Mesenchymal stem cell (in vitro differentiated cells and primary cell): ENCODE results near the gene ZNF576. TPM values are rescaled to one million over a fixed set of nuclear protein-coding genes. Genes with fewer than 3 reads are reported as not detected.
"Not testable (repeated sequence)": the region's sequence is repeated elsewhere in the genome, so short reads cannot be mapped to it uniquely, and the experiment has no call there.

ENCODE experiments used
- DNase-seq: peaks from one replicate; pipeline ENCODE4 v3.0.0-alpha.2; 2013
- H2AFZ ChIP-seq: one replicate; pipeline ENCODE4 v1.6.1; 2013; ENCODE audit warnings: low read depth, mild to moderate bottlenecking, control low read depth, inconsistent platforms, low read length, moderate library complexity
- H2AK5ac ChIP-seq: 2 replicates; pipeline ENCODE4 v1.6.1; 2013; ENCODE audit warnings: low read length, moderate library complexity, mild to moderate bottlenecking, inconsistent platforms; ENCODE audit not compliant: severe bottlenecking
- H2BK120ac ChIP-seq: one replicate; pipeline ENCODE4 v1.6.1; 2013; ENCODE audit warnings: low read depth, mild to moderate bottlenecking, inconsistent platforms, low read length, moderate library complexity
- H2BK12ac ChIP-seq, 2 experiments: one replicate each; pipeline ENCODE4 v1.6.1; 2013; ENCODE audit warnings: inconsistent platforms in 2 of 2, low read length in 2 of 2, mild to moderate bottlenecking in 2 of 2, moderate library complexity in 2 of 2, control low read depth in 1 of 2
- H2BK15ac ChIP-seq: one replicate; pipeline ENCODE4 v1.6.1; 2013; ENCODE audit warnings: mild to moderate bottlenecking, low read depth, inconsistent platforms; ENCODE audit not compliant: poor library complexity, severe bottlenecking
- H2BK5ac ChIP-seq: 2 replicates; pipeline ENCODE4 v1.6.1; 2013; ENCODE audit warnings: low read depth, mild to moderate bottlenecking, low read length, control low read depth, inconsistent platforms; ENCODE audit not compliant: poor library complexity, severe bottlenecking
- H3K14ac ChIP-seq, 2 experiments: one replicate each; pipeline ENCODE4 v1.6.1; 2013; ENCODE audit warnings: inconsistent platforms in 2 of 2, low read length in 2 of 2, control low read depth in 1 of 2, mild to moderate bottlenecking in 1 of 2, moderate library complexity in 1 of 2
- H3K18ac ChIP-seq, 2 experiments: one replicate each; pipeline ENCODE4 v1.6.1; 2013; ENCODE audit warnings: inconsistent platforms in 2 of 2, low read length in 2 of 2, control low read depth in 1 of 2, low read depth in 1 of 2, mild to moderate bottlenecking in 1 of 2
- H3K23ac ChIP-seq, 2 experiments: one replicate each; pipeline ENCODE4 v1.6.1; 2013; ENCODE audit warnings: inconsistent platforms in 2 of 2, low read length in 2 of 2, mild to moderate bottlenecking in 2 of 2, moderate library complexity in 2 of 2, control low read depth in 1 of 2
- H3K27ac ChIP-seq: 2 replicates; pipeline ENCODE4 v1.5.1; 2013; ENCODE audit warnings: mild to moderate bottlenecking, moderate library complexity, low read length, control low read depth, inconsistent platforms; ENCODE audit not compliant: poor library complexity, severe bottlenecking
- H3K27me3 ChIP-seq, 2 experiments: 2 replicates each; pipeline versions ENCODE4 v1.6.1 to v1.7.0; 2013; ENCODE audit warnings: low read length in 2 of 2, mild to moderate bottlenecking in 2 of 2, moderate library complexity in 2 of 2, control low read depth in 1 of 2, inconsistent platforms in 1 of 2; ENCODE audit not compliant: control insufficient read depth in 1 of 2, insufficient read depth in 1 of 2
- H3K36me3 ChIP-seq, 2 experiments: 2 replicates each; pipeline versions ENCODE4 v1.6.1 to v1.7.0; 2013; ENCODE audit warnings: low read length in 2 of 2, control low read depth in 1 of 2, inconsistent platforms in 1 of 2, low read depth in 1 of 2, mild to moderate bottlenecking in 1 of 2; ENCODE audit not compliant: insufficient read depth in 2 of 2, control insufficient read depth in 1 of 2
- H3K4ac ChIP-seq, 2 experiments: one replicate each; pipeline ENCODE4 v1.6.1; 2013; ENCODE audit warnings: inconsistent platforms in 2 of 2, low read length in 2 of 2, mild to moderate bottlenecking in 2 of 2, moderate library complexity in 2 of 2, control low read depth in 1 of 2, low read depth in 1 of 2
- H3K4me1 ChIP-seq: 2 replicates; pipeline ENCODE4 v1.6.1; 2013; ENCODE audit warnings: low read depth, low read length, control low read depth; ENCODE audit not compliant: control insufficient read depth, insufficient read depth
- H3K4me2 ChIP-seq: 2 replicates; pipeline ENCODE4 v1.6.1; 2013; ENCODE audit warnings: low read length, mild to moderate bottlenecking, inconsistent platforms; ENCODE audit not compliant: poor library complexity, severe bottlenecking
- H3K4me3 ChIP-seq, 2 experiments: 2 replicates each; pipeline versions ENCODE4 v1.5.1 to v1.7.0; 2013; ENCODE audit warnings: low read length in 2 of 2, mild to moderate bottlenecking in 2 of 2, control low read depth in 1 of 2, low read depth in 1 of 2; ENCODE audit not compliant: insufficient read depth in 1 of 2
- H3K79me1 ChIP-seq: replicated peaks from 2 replicates; pipeline ENCODE4 v1.6.1; 2013; ENCODE audit warnings: mild to moderate bottlenecking, control low read depth, low read length, inconsistent platforms; ENCODE audit not compliant: poor library complexity, severe bottlenecking
- H3K9ac ChIP-seq: 2 replicates; pipeline ENCODE4 v1.7.0; 2013; ENCODE audit warnings: mild to moderate bottlenecking, low read length, moderate library complexity
- H3K9me3 ChIP-seq: 2 replicates; pipeline ENCODE4 v1.7.0; 2013; ENCODE audit warnings: mild to moderate bottlenecking, low read length; ENCODE audit not compliant: control insufficient read depth
- H4K8ac ChIP-seq: one replicate; pipeline ENCODE4 v1.6.1; 2013; ENCODE audit warnings: inconsistent platforms, mild to moderate bottlenecking, low read length, moderate library complexity
- H4K91ac ChIP-seq: one replicate; pipeline ENCODE4 v1.6.1; 2013; ENCODE audit warnings: mild to moderate bottlenecking, low read length, inconsistent platforms
- WGBS: methylation state at CpG from one replicate; pipeline ENCODE4 v1.1.7; 2013; ENCODE audit warnings: mixed read lengths; 5-methylcytosine and 5-hydroxymethylcytosine counted together
- polyA plus RNA-seq, 2 experiments: library from polyadenylated mRNA; stranded (reverse); fragments of 200-250 nt; gene quantifications; one replicate each; pipeline ENCODE4 v1.2.3, GENCODE V29; 2013

ZNF576 gene, protein sequence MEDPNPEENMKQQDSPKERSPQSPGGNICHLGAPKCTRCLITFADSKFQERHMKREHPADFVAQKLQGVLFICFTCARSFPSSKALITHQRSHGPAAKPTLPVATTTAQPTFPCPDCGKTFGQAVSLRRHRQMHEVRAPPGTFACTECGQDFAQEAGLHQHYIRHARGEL
- 14.6 TPM for polyA plus RNA-seq (2013, experiment 1 of 2)
- 14.8 TPM for polyA plus RNA-seq (2013, experiment 2 of 2)

DNA sequence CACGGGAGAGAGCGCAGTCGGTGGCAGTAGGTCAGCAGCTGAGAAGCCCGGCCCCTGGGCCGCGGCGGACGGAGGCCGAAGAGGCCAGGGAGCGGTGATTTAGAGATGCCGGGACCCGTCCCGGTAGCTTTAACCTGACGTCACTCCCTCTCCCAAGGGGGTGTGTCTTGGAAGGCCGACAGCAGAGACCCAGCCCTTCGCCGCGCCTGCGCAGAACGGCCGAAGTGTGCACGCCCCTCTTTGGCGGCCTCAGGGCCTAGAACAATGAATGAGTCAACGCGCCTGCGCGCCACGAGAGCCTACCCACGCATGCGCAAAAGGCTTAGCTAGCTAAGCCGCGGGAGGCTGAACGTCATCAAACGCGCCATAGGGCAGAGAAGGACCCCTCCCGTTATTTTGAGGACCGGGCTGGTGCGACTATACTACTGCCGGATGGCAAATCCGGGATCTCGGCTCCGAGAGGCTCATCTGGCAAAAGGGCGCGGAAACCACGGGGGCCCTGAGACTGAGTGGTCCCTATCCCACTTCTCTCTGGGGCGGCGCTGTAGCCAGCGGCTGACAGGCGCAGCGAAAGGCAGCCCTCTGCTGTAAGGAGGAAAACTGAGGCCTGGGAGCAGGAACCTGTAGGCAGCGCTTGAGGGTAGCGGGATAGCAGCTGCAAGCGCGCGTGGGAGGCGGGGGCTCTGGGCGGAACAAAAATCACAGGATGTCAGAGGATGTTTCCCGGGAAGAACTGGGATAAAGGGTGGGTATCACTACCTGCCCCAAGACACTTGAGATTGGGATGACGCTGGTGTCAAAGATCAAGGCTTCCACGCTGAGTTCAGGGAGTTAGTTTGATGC is at the start of gene ZNF576, which contains the start of gene IRGQ:
Gene ZNF576 (plus strand): TSS at position 597 of the 843 bp plus-strand sequence. CDS start 514 bp downstream, outside the sequence.
Gene IRGQ (minus strand): TSS at position 136 of the 843 bp plus-strand sequence. CDS start 796 bp downstream, outside the sequence.
- H2BK12ac ChIP-seq = peak within 1 kb of the TSS in 1 of 2 experiments; percentile 73
- DNase-seq = peak; percentile 99
- peak within 1 kb of the TSS; percentile 89 for H2BK5ac ChIP-seq
- no peaks in the 10 kb centered on the region for H3K9me3 ChIP-seq
- peaks cover 32% of the 10 kb centered on the region for H3K79me1 ChIP-seq
- under 1% methylated on average over 53 of the region's 60 CpGs for WGBS
- peak within 1 kb of the TSS; percentile 61 to 65 for H3K4ac ChIP-seq
- H3K18ac ChIP-seq = peak within 1 kb of the TSS; percentile 77 to 81
- H4K91ac ChIP-seq = peak within 1 kb of the TSS; percentile 62
- H3K4me1 ChIP-seq = peaks cover 20% of the 10 kb centered on the region
- peak within 1 kb of the TSS; percentile 99 for H3K9ac ChIP-seq
- H3K4me2 ChIP-seq = peak within 1 kb of the TSS; percentile 79
- peak within 1 kb of the TSS; percentile 75 to 97 for H3K4me3 ChIP-seq
- peak within 1 kb of the TSS; percentile 86 for H4K8ac ChIP-seq
- H2AK5ac ChIP-seq = peak within 1 kb of the TSS; percentile 63
- H3K36me3 ChIP-seq = peaks cover 44 to 54% of the 10 kb centered on the region in 2 experiments
- H2BK15ac ChIP-seq = peak within 1 kb of the TSS; percentile 74
- H3K27me3 ChIP-seq = no peaks in the 10 kb centered on the region
- H2AFZ ChIP-seq = peak within 1 kb of the TSS; percentile 47
- peak within 1 kb of the TSS; percentile 11 for H2BK120ac ChIP-seq
- peak within 1 kb of the TSS; percentile 99 for H3K27ac ChIP-seq
- peak within 1 kb of the TSS in 1 of 2 experiments; percentile 47 for H3K23ac ChIP-seq
- peak within 1 kb of the TSS in 1 of 2 experiments; percentile 41 for H3K14ac ChIP-seq

DNA sequence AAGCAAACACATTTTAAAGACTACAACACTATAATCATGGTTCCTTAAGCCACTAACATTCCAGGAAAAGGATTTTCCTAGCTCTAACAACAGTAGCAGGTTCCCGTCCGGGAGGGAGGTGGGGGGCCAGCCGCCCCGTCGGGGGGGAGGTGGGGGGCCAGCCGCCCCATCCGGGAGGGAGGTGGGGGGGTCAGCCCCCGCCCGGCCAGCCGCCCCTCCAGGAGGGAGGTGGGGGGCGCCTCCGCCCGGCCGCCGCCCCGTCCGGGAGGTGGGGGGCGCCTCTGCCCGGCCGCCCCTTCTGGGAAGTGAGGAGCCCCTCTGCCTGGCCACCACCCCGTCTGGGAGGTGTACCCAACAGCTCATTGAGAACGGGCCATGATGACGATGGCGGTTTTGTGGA is 48.5 kb upstream of the ZNF576 start:
- H3K27ac ChIP-seq, H2AK5ac ChIP-seq: not testable (repeated sequence)

DNA sequence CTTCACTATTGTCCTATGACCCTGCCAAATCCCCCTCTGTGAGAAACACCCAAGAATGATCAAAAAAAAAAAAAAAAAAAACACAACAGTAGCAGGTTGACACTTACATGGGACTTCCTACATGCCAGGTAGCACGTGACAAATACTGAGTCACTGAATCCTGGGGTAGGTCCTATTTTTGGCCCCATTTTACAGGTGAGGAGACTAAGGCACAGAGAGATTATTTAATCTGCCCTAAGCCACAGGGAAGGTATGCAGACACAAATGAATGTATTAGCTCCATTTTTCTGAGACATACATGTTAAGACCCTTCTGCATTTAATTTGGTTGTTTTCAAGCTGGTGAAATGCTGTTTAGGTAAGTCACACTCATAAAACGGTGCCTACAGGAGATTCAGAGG is 47.7 kb upstream of the ZNF576 start:
- Histone ChIP-seq H2BK5ac (no peak overlapping the region), H3K4me2 (no peak overlapping the region), H3K27me3 (no peaks in the 10 kb centered on the region), H3K4me3 (no peak overlapping the region), H4K8ac (no peak overlapping the region), H2BK15ac (no peak overlapping the region), H2BK120ac (no peak overlapping the region), H3K14ac (no peak overlapping the region), H4K91ac (no peak overlapping the region), H2AFZ (no peak overlapping the region), H3K23ac (no peak overlapping the region), H3K9me3 (no peaks in the 10 kb centered on the region), H2BK12ac (no peak overlapping the region), H3K4me1 (no peaks in the 10 kb centered on the region), H3K4ac (no peak overlapping the region), H3K79me1 (peaks cover 18% of the 10 kb centered on the region), H3K9ac (no peak overlapping the region), H3K36me3 (peaks cover 56 to 72% of the 10 kb centered on the region in 2 experiments), H3K27ac (no peak overlapping the region), H3K18ac (no peak overlapping the region), H2AK5ac (no peak overlapping the region)
- DNase-seq = no peak
- 92% methylated on average over 1 of the region's 2 CpGs for WGBS

More for the DNA sequence above, 48.5 kb upstream of the ZNF576 start:
- not testable (repeated sequence) for H3K4ac ChIP-seq, H3K9ac ChIP-seq, H3K4me3 ChIP-seq, H4K8ac ChIP-seq, H2AFZ ChIP-seq, H2BK5ac ChIP-seq, H3K18ac ChIP-seq, H3K14ac ChIP-seq, H2BK120ac ChIP-seq, H4K91ac ChIP-seq, H3K4me1 ChIP-seq, DNase-seq, H2BK15ac ChIP-seq, H2BK12ac ChIP-seq, H3K9me3 ChIP-seq, H3K4me2 ChIP-seq, H3K23ac ChIP-seq, H3K27me3 ChIP-seq
- H3K36me3 ChIP-seq = peaks cover 56 to 72% of the 10 kb centered on the region in 2 experiments
- WGBS = 90% methylated on average over 2 of the region's 24 CpGs
- H3K79me1 ChIP-seq = peaks cover 10% of the 10 kb centered on the region
